IMR-90 (cell line): ENCODE measurements around the gene TFDP2. TPM values are rescaled to one million over a fixed set of nuclear protein-coding genes. Genes with fewer than 3 reads are reported as not detected.

Experiments used
- ATAC-seq: fragments of 200-7000 bp; cut with Tn5 transposase; 2 replicates; pipeline ENCODE4 v1.9.1; 2020; ENCODE audit warnings: low read depth, mild to moderate bottlenecking, moderate library complexity
- BruUV-seq: library from RNA; stranded (reverse); fragments of 400-500 nt; replicated peaks from 2 replicates; lab custom pipeline; 2021; lab: Mats Ljungman, UMichigan
- CTCF ChIA-PET: fragments of 300-600 bp; formaldehyde crosslinking; extraction: SDS; loops from one replicate; lab custom pipeline; 2021; ENCODE audit warnings: antibody characterized with exemption; lab: Yijun Ruan, JAX
- POLR2A ChIA-PET: fragments of 300-600 bp; sonication (Branson Sonifier 250); formaldehyde crosslinking; loops from one replicate; lab custom pipeline; 2022; ENCODE audit warnings: antibody characterized with exemption; ENCODE audit not compliant: unreplicated experiment; lab: Charles Lee
- DNase-seq: peaks from one replicate; pipeline ENCODE4 v3.0.0; 2013
- H2AFZ ChIP-seq: replicated peaks from 2 replicates; pipeline ENCODE3; 2013; ENCODE audit warnings: low read length, mild to moderate bottlenecking; ENCODE audit not compliant: poor library complexity
- H2AK5ac ChIP-seq: 2 replicates; pipeline ENCODE4 v1.6.1; 2013; ENCODE audit warnings: low read depth, low read length, inconsistent platforms
- H2AK9ac ChIP-seq: replicated peaks from 2 replicates; pipeline ENCODE3; 2013; ENCODE audit warnings: mild to moderate bottlenecking, low read depth, low read length, moderate library complexity; ENCODE audit not compliant: poor library complexity
- H2BK120ac ChIP-seq: 2 replicates; pipeline ENCODE4 v1.6.1; 2013; ENCODE audit warnings: low read depth, low read length, inconsistent platforms
- H2BK15ac ChIP-seq: 3 replicates; pipeline ENCODE4 v1.6.1; 2013; ENCODE audit warnings: low read depth, low read length, inconsistent platforms
- H2BK20ac ChIP-seq: 2 replicates; pipeline ENCODE4 v1.6.1; 2013; ENCODE audit warnings: low read depth, mild to moderate bottlenecking, inconsistent platforms, low read length, moderate library complexity
- H2BK5ac ChIP-seq: 2 replicates; pipeline ENCODE4 v1.6.1; 2013; ENCODE audit warnings: mild to moderate bottlenecking, low read depth, low read length, inconsistent platforms; ENCODE audit not compliant: poor library complexity, severe bottlenecking
- H3K14ac ChIP-seq: replicated peaks from 2 replicates; pipeline ENCODE4 v1.6.1; 2013; ENCODE audit warnings: low read depth, low read length, inconsistent platforms
- H3K18ac ChIP-seq: 2 replicates; pipeline ENCODE4 v1.6.1; 2013; ENCODE audit warnings: low read depth, low read length, control low read depth
- H3K23ac ChIP-seq: 2 replicates; pipeline ENCODE4 v1.6.1; 2013; ENCODE audit warnings: low read depth, low read length, inconsistent platforms
- H3K27ac ChIP-seq: 2 replicates; pipeline ENCODE4 v1.5.1; 2013; ENCODE audit warnings: mild to moderate bottlenecking, control low read depth, low read length; ENCODE audit not compliant: insufficient read depth
- H3K27me3 ChIP-seq: 2 replicates; pipeline ENCODE4 v1.6.1; 2013; ENCODE audit warnings: low read length; ENCODE audit not compliant: control insufficient read depth, insufficient read depth
- H3K36me3 ChIP-seq: 2 replicates; pipeline ENCODE4 v1.6.1; 2013; ENCODE audit warnings: low read length, mixed read lengths; ENCODE audit not compliant: control insufficient read depth, insufficient read depth
- H3K4ac ChIP-seq: 2 replicates; pipeline ENCODE4 v1.6.1; 2013; ENCODE audit warnings: low read depth, low read length, inconsistent platforms
- H3K4me1 ChIP-seq: 2 replicates; pipeline ENCODE4 v1.6.1; 2013; ENCODE audit warnings: low read length, mixed read lengths; ENCODE audit not compliant: control insufficient read depth, insufficient read depth
- H3K4me2 ChIP-seq: 2 replicates; pipeline ENCODE4 v1.6.1; 2013; ENCODE audit warnings: low read depth, mild to moderate bottlenecking, control low read depth, low read length, moderate library complexity
- H3K4me3 ChIP-seq: 2 replicates; pipeline ENCODE4 v1.5.1; 2013; ENCODE audit warnings: low read depth, mild to moderate bottlenecking, control low read depth, low read length, moderate library complexity; ENCODE audit not compliant: insufficient read depth
- H3K56ac ChIP-seq: 2 replicates; pipeline ENCODE4 v1.6.1; 2013; ENCODE audit warnings: low read length, inconsistent platforms; ENCODE audit not compliant: insufficient read depth; ENCODE audit errors: extremely low read depth
- H3K79me1 ChIP-seq, 2 experiments: 2 replicates each; pipeline ENCODE4 v1.6.1; 2013; ENCODE audit warnings: low read length in 2 of 2, inconsistent platforms in 1 of 2, low read depth in 1 of 2
- H3K9ac ChIP-seq: 2 replicates; pipeline ENCODE4 v1.6.1; 2013; ENCODE audit warnings: low read depth, low read length, control low read depth
- H3K9me1 ChIP-seq: 2 replicates; pipeline ENCODE4 v1.6.1; 2013; ENCODE audit warnings: low read length, inconsistent platforms; ENCODE audit not compliant: insufficient read depth
- H3K9me3 ChIP-seq: 2 replicates; pipeline ENCODE4 v1.6.1; 2013; ENCODE audit warnings: low read length; ENCODE audit not compliant: control insufficient read depth, insufficient read depth
- H4K20me1 ChIP-seq: 2 replicates; pipeline ENCODE4 v1.6.1; 2013; ENCODE audit warnings: low read length, inconsistent platforms; ENCODE audit not compliant: insufficient read depth
- H4K5ac ChIP-seq: 2 replicates; pipeline ENCODE4 v1.6.1; 2013; ENCODE audit warnings: mild to moderate bottlenecking, low read depth, low read length, control low read depth
- H4K8ac ChIP-seq, 2 experiments: 2 replicates each; pipeline ENCODE4 v1.6.1; 2013; ENCODE audit warnings: low read depth in 2 of 2, low read length in 2 of 2, control low read depth in 1 of 2, inconsistent platforms in 1 of 2
- H4K91ac ChIP-seq: 2 replicates; pipeline ENCODE4 v1.6.1; 2013; ENCODE audit warnings: low read depth, low read length, inconsistent platforms; ENCODE audit not compliant: insufficient read depth
- ELK1 ChIP-seq: fragments of 150-350 bp; IDR thresholded peaks from 2 replicates; pipeline ENCODE4 v1.6.1; 2016; ENCODE audit warnings: low read depth, mild to moderate bottlenecking, low read length, moderate library complexity, borderline replicate concordance
- MAFK ChIP-seq: IDR thresholded peaks from 2 replicates; pipeline ENCODE4 v1.6.1; 2012; ENCODE audit warnings: low read depth, low read length, improper control_type of control experiment
- WGBS, 2 experiments: methylation state at CpG; one replicate each; pipeline versions ENCODE4 v1.1.5 to v1.1.7; 2013; ENCODE audit warnings: missing lambda C conversion rate in 2 of 2; ENCODE audit not compliant: insufficient read length in 1 of 2; ENCODE audit errors: extremely low coverage in 2 of 2; 5-methylcytosine and 5-hydroxymethylcytosine counted together
- dilution Hi-C: fragments of 300-500 bp; cut with HindIII; formaldehyde crosslinking; loops from one replicate; pipeline ENCODE4 v1.14.3; 2018; ENCODE audit warnings: low sequenced_read_pairs; ENCODE audit not compliant: unreplicated experiment
- in situ Hi-C: fragments of 300-500 bp; cut with MboI; formaldehyde crosslinking; loops from 3 replicates; pipeline ENCODE4 v1.14.3; 2019; ENCODE audit warnings: low sequenced_read_pairs, inconsistent platforms, mixed read lengths
- intact Hi-C: fragments of 100-400 bp; cut with micrococcal nuclease; formaldehyde crosslinking; loops from 2 replicates; pipeline ENCODE4 v1.10.0; 2022
- polyA plus RNA-seq, 3 experiments: library from polyadenylated mRNA; depleted of rRNA; stranded (reverse); fragments of >200 nt; gene quantifications; 2 replicates each; pipeline ENCODE4 v1.2.3, GENCODE V29; 2012; ENCODE audit warnings: low replicate concordance in 1 of 3
- total RNA-seq: library from RNA; depleted of rRNA; stranded (reverse); fragments of >200 nt; gene quantifications from 2 replicates; pipeline ENCODE4 v1.2.3, GENCODE V29; 2012

The TFDP2 gene
- total and polyA plus RNA-seq, 2 of the 4 experiments (the other 2 are of a cell fraction) = 10.7 to 23.7 TPM

- no peaks in the 10 kb centered on the region for H3K36me3 ChIP-seq
- no peak overlapping the region for H4K91ac ChIP-seq
- no peak overlapping the region for H3K14ac ChIP-seq
- H2BK20ac ChIP-seq = no peak overlapping the region
- no peak overlapping the region for H4K5ac ChIP-seq
- no peak overlapping the region for H2BK15ac ChIP-seq
- ATAC-seq (no peak), DNase-seq (no peak)
- no TSS peak for BruUV-seq
- H3K4ac ChIP-seq = no peak overlapping the region
- H3K9ac ChIP-seq = no peak overlapping the region
- H2BK5ac ChIP-seq = no peak overlapping the region
- no peaks in the 10 kb centered on the region for H3K4me1 ChIP-seq
- H3K23ac ChIP-seq = no peak overlapping the region
- no peak overlapping the region for H3K18ac ChIP-seq
- no peak overlapping the region for H3K56ac ChIP-seq
- H3K9me1 ChIP-seq = no peaks in the 10 kb centered on the region; the same call in 1 of the 2 replicates
- no peak overlapping the region for H3K4me3 ChIP-seq
- no peak overlapping the region for H2AFZ ChIP-seq
- intact Hi-C loops (no loop called here), dilution Hi-C loops (no loop called here), in situ Hi-C loops (loop anchor here (25.0 kb wide), 1 partner anchor 399 kb away; no protein-coding TSS in a partner anchor)
- H3K79me1 ChIP-seq = no peaks in the 10 kb centered on the region
- H2AK5ac ChIP-seq = no peak overlapping the region
- no peaks in the 10 kb centered on the region for H4K20me1 ChIP-seq
- WGBS, 2 experiments = no CpG with 5 or more reads among the region's 2 CpGs
- CTCF ChIA-PET = no interaction called here
- POLR2A ChIA-PET = interaction anchor here (0.6 kb wide), 1 partner anchor 8 kb away, joined by 4 read pairs; no protein-coding TSS in a partner anchor
- no peaks in the 10 kb centered on the region for H3K27me3 ChIP-seq
- no peak overlapping the region for H2BK120ac ChIP-seq
- H2AK9ac ChIP-seq = no peak overlapping the region
- no peaks in the 10 kb centered on the region for H3K9me3 ChIP-seq
- H3K27ac ChIP-seq = no peak overlapping the region
- no peak for TF ChIP-seq ELK1
- peak; percentile 26 for TF ChIP-seq MAFK
- no peak overlapping the region for H3K4me2 ChIP-seq
- no peak overlapping the region for H4K8ac ChIP-seq
These were observed 162.7 kb downstream of the TFDP2 start for GRCh38 chr3:141986548-141987107.
